RWPE1 (cell line): ENCODE measurements around the gene SLC26A6.

Experiments used
- CTCF ChIA-PET: fragments of 350-600 bp; sonication (Branson Sonifier 250); formaldehyde crosslinking; extraction: SDS; loops from one replicate; lab custom pipeline; 2021; lab: Yijun Ruan, JAX
- POLR2A ChIA-PET: fragments of 400-600 bp; formaldehyde crosslinking; extraction: SDS; loops from one replicate; lab custom pipeline; 2020; ENCODE audit warnings: antibody characterized with exemption; ENCODE audit not compliant: low non-redundant PET; lab: Yijun Ruan, JAX
- DNase-seq: peaks from one replicate; pipeline ENCODE4 v3.0.0; 2012; ENCODE audit warnings: low spot score
- H3K27ac ChIP-seq: fragments of 450-650 bp; 2 replicates; pipeline ENCODE4 v1.5.1; 2017
- TF ChIP-seq, protein P1 (sequence below): fragments of 450-650 bp; conservative IDR thresholded peaks from 2 replicates; pipeline ENCODE4 v1.5.1; 2017; ENCODE audit warnings: low read depth, mild to moderate bottlenecking

Gene SLC26A6

DNA sequence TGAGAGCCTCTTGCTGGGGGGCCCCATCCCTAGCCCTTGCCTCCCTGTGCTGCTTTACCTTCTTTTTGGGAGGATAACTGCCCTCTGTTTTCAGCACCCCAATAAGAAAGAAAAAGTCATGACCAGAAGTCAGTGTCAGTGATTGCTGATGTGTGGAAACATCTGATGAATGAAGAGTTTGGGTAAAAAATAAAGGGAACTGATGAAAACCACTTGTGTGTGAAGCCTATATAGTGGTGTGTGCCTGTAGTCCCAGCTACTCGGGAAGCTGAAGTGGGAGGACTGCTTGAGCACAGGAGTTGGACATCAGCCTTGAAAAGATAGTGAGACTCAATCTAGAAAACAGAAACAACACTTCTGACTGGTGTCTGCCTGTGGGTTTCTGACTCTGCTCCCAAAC is 37.3 kb upstream of the SLC26A6 start:
- ChIA-PET CTCF (no interaction called here), POLR2A (no interaction called here)
- TF ChIP-seq, protein P1, sequence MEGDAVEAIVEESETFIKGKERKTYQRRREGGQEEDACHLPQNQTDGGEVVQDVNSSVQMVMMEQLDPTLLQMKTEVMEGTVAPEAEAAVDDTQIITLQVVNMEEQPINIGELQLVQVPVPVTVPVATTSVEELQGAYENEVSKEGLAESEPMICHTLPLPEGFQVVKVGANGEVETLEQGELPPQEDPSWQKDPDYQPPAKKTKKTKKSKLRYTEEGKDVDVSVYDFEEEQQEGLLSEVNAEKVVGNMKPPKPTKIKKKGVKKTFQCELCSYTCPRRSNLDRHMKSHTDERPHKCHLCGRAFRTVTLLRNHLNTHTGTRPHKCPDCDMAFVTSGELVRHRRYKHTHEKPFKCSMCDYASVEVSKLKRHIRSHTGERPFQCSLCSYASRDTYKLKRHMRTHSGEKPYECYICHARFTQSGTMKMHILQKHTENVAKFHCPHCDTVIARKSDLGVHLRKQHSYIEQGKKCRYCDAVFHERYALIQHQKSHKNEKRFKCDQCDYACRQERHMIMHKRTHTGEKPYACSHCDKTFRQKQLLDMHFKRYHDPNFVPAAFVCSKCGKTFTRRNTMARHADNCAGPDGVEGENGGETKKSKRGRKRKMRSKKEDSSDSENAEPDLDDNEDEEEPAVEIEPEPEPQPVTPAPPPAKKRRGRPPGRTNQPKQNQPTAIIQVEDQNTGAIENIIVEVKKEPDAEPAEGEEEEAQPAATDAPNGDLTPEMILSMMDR, result no peak
- H3K27ac ChIP-seq, result no peak overlapping the region
- no peak for DNase-seq

DNA sequence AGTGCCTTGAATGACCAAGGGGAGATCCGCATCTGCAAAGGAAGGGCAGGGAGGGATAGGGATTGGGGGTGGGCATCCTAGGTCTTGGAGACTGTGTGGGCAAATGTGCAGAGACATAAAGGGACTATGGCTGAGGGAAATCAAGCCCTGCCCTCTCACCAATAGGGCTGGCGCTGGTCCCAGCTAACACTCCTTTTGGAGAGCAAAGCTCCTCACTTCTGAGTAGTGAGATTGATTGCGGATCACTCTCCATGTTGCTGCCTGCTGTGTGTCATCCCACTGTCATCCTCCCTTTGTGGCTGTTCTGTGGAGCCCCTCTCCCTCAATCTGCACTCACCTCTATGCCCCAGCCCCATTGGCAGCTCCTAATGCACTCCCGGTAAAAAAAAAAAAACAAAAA is 29.7 kb upstream of the SLC26A6 start:
- TF ChIP-seq, protein P1, result no peak
- H3K27ac ChIP-seq, result peak overlapping the region; percentile 95
- DNase-seq, result no peak
- ChIA-PET CTCF (interaction anchor here (0.8 kb wide), 2 partner anchors 9 to 11 kb away, joined by 3 to 4 read pairs; no protein-coding TSS in a partner anchor), POLR2A (no interaction called here)

DNA sequence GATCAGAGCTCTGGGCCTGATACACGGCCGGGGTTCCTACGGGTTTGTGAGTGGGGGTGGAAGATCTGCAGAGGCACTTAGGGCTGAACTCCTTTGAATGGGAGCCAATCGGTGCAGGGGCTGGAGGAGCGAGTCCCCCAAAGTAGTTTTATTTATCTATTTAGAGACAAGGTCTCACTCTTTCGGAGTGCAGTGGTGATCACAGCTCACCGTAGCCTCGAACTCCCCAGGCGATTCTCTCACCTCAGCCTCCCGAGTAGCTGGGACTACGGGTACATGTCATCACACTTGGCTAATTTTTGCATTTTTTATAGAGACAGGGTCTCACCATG is 29.0 kb upstream of the SLC26A6 start:
- CTCF ChIA-PET, result interaction anchor here (0.7 to 0.8 kb wide), 3 partner anchors 9 to 713 kb away, joined by 3 to 5 read pairs (median 4); no protein-coding TSS in a partner anchor
- POLR2A ChIA-PET, result no interaction called here
- TF ChIP-seq, protein P1, result peak; percentile 64
- H3K27ac ChIP-seq, result peak overlapping the region; percentile 95
- no peak for DNase-seq

DNA sequence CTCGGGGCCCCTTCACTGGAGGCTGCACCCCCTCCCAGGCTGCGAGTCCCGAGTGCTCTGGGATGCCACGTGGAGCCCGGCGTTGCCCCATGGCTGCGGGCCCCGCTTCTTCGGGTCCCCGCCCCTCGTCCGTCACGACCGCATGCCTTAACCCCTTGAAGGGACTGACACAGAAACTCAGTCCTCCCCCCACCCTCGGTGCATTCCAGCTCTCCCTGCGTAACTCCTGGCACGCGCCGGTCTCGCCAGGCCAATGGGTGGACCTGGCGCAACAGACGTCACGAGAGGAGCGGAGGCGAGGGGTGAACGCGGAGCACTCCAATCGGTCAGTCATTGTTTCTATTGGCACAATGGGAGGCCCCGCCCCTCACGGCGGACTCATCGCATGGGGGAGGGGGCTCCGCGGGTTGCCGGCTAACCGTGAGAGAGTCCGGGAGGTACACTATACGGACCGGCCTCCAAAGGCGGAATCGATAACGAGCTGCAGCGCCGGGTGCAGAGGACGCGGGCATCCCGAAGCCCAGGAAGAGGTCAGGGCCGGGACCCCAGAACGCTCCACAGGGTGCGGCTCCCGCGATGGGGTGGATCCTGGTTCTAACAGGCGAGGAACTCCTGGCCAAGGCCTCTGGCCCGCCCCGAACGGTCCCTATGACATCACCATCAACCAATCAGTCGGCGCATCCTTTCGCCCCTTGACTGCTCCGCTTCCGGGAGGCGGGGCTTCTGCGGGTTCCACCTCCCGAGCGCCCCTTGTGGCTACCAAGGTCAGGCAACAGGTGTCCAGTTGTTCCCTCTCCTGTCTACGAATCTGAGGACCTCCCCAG is 28.4 kb upstream of the SLC26A6 start:
- H3K27ac ChIP-seq, result peak overlapping the region; percentile 95
- POLR2A ChIA-PET, result no interaction called here
- TF ChIP-seq, protein P1, result peak; percentile 86
- CTCF ChIA-PET, result interaction anchor here (0.7 to 1.0 kb wide), 4 partner anchors 10 to 714 kb away, joined by 3 to 5 read pairs (median 4); partner anchors contain the start of gene NCKIPSD
- peak; percentile 97 for DNase-seq

DNA sequence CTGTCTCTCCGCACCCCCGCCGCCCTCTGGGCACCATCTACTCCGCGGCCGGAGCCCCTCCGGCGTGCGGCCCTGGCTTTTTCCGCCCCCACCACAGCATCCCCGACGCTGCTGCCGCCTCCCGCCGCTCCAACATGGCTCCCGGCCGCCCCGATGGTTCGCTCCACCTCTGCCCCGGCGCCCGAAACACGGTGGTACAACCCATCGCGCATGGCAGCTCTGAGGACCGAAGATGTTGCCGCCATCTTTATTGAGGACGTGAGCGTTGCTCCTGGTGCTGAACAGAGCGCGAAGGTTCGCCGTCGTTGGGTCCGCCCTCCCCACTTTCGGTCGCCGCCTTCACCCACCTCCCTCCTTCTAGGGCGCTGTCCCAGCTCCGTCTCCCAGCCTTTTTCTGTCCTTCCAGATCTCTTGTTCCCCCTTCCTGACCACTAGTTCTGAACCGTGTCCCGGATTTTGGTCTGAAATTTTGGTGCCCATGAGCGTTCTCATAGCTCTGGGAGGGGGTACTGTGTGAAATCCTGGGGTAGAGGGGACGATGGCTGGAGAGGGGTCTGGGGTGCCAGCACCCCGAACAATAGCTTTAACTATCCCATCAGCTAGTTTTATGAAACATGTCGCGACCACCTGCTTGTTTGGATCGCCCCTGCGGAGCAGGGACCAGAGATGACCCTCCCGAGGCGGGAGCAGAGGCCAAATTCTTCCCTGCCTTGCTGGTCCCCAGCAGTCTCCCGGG is 27.7 kb upstream of the SLC26A6 start, which contains the start of gene CELSR3:
CELSR3 (minus strand) TSS at position 134 of the 736 bp plus-strand sequence. CDS start 252 bp downstream, outside the sequence.
- DNase-seq, result peak; percentile 66
- ChIA-PET CTCF (interaction anchor here (0.6 to 1.0 kb wide), 2 partner anchors 17 to 23 kb away, joined by 3 read pairs; partner anchors contain the start of gene NCKIPSD), POLR2A (no interaction called here)
- TF ChIP-seq, protein P1, result no peak
- peak within 1 kb of the TSS; percentile 95 for H3K27ac ChIP-seq

DNA sequence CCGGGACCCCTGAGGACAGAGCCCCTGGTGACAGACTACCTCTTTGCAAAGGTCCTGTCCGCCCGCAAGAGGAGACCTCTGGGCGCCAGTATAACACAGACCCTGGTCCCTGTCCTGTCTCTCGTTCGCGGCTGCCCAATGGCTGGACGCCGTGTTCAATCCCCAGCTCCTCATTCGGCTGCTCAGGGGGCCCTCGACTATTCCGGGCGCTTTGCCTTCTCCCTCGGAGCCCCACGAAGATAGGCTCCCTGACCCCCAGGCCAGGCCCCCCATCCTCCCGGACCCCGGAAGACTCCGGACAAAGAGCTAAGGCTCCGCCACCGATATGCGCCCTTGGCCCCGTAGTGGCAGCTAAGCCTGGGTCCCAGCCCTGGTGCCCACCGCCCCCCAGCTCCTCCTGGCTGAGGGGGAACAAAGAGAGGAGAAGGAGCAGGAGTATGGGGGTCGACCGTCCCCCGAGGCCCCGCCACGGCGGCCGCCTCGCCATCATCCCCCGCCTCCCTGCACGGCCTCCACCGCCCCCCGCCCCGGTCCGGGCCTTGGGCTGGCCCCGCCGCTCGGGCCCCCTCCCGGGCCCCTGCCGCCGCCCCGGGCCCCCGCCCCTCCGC is 27.0 kb upstream of the SLC26A6 start:
- ChIA-PET POLR2A (no interaction called here), CTCF (interaction anchor here (0.6 to 1.0 kb wide), 3 partner anchors 24 to 38 kb away, joined by 3 to 6 read pairs (median 3); partner anchors contain the start of gene NCKIPSD)
- no peak for DNase-seq
- TF ChIP-seq, protein P1, result no peak
- peak overlapping the region; percentile 95 for H3K27ac ChIP-seq
